Measurements from ENCODE around the gene ZNF805. TPM values are rescaled to one million over a fixed set of nuclear protein-coding genes. Genes with fewer than 3 reads are reported as not detected.

The ZNF805 gene
- total RNA-seq, 1 donor from 2014 or later = 8.1 TPM

Other genes starting within 250 kb of the ZNF805 start
- not detected in 2 replicates for gene USP29, start 120.6 kb upstream of the ZNF805 start, total RNA-seq
- gene ZIM3, start 95.4 kb upstream of the ZNF805 start, total RNA-seq = not detected in 2 replicates
- gene DUXA, start 73.1 kb upstream of the ZNF805 start, total RNA-seq = not detected in 2 replicates
- 23.8 and 25.6 TPM in 2 replicates for gene ZNF264, start 49.1 kb upstream of the ZNF805 start, total RNA-seq
- 0.27 and 0.34 TPM in 2 replicates for gene AURKC, start 9.6 kb upstream of the ZNF805 start, total RNA-seq
- 33.0 and 37.8 TPM in 2 replicates for gene ZNF460, start 39.9 kb downstream of the ZNF805 start, total RNA-seq
- 6.6 and 7.5 TPM in 2 replicates for gene ZNF543, start 79.8 kb downstream of the ZNF805 start, total RNA-seq
- gene ZNF304, start 110.6 kb downstream of the ZNF805 start, total RNA-seq = 6.6 and 6.9 TPM in 2 replicates
- 3.8 and 6.6 TPM in 2 replicates for gene TRAPPC2B, start 122.9 kb downstream of the ZNF805 start, total RNA-seq
- 2.2 and 2.8 TPM in 2 replicates for gene ZNF547, start 122.9 kb downstream of the ZNF805 start, total RNA-seq
- 17.1 and 19.9 TPM in 2 replicates for gene ZNF548, start 149.2 kb downstream of the ZNF805 start, total RNA-seq
- gene ZNF17, start 170.5 kb downstream of the ZNF805 start, total RNA-seq = 11.3 and 12.1 TPM in 2 replicates
- 14.0 and 15.2 TPM in 2 replicates for gene ZNF749, start 194.7 kb downstream of the ZNF805 start, total RNA-seq
- 0.07 and 0.18 TPM in 2 replicates for gene VN1R1, start 216.5 kb downstream of the ZNF805 start, total RNA-seq
- 2.9 and 3.2 TPM in 2 replicates for gene ZNF772, start 236.9 kb downstream of the ZNF805 start, total RNA-seq
- gene ZNF419, start 247.1 kb downstream of the ZNF805 start, total RNA-seq = 5.9 and 6.7 TPM in 2 replicates

Measured in T-helper 2 cell treated with Interferon-gamma antibody and Interleukin-4, amounts not matched to agents 100 ng/mL and 5 ng/mL, for 36 hours (primary cell).